HCT116 (cell line): ENCODE measurements around the gene LMAN1L. TPM values are rescaled to one million over a fixed set of nuclear protein-coding genes. Genes with fewer than 3 reads are reported as not detected.
A peak's percentile ranks its signal among the peaks of the same experiment; 100 is the strongest.
"Not testable (repeated sequence)": the region's sequence is repeated elsewhere in the genome, so short reads cannot be mapped to it uniquely, and the experiment has no call there.

Source experiments
- ATAC-seq: fragments of 200-7000 bp; cut with Tn5 transposase; 2 replicates; pipeline ENCODE4 v1.9.1; 2020; ENCODE audit warnings: mild to moderate bottlenecking, moderate library complexity
- BruUV-seq: library from RNA; stranded (reverse); fragments of 400-500 nt; replicated peaks from 2 replicates; lab custom pipeline; 2021; lab: Mats Ljungman, UMichigan
- CTCF ChIA-PET: fragments of 300-600 bp; sonication (Branson Sonifier 250); formaldehyde crosslinking; loops from one replicate; lab custom pipeline; 2021; ENCODE audit warnings: antibody characterized with exemption; lab: Charles Lee
- POLR2A ChIA-PET: fragments of 300-600, 350-600 bp; sonication (Branson Sonifier 250); formaldehyde crosslinking; loops from one replicate; lab custom pipeline; 2021; ENCODE audit warnings: antibody characterized with exemption; lab: Charles Lee
- RAD21 ChIA-PET, 2 experiments: fragments of 300-600 bp; sonication (Branson Sonifier 250); formaldehyde crosslinking; loops; one replicate each; lab custom pipeline; 2023; ENCODE audit warnings: low total read pairs in 2 of 2; ENCODE audit not compliant: uncharacterized antibody in 2 of 2, unreplicated experiment in 2 of 2, low non-redundant PET in 1 of 2; lab: Charles Lee
- DNase-seq: peaks from one replicate; pipeline ENCODE4 v3.0.0-alpha.2; 2010; ENCODE audit warnings: low read depth, low spot score
- H2AFZ ChIP-seq: fragments of 200-600 bp; shearing (Covaris generic), sonication (generic); 2 replicates; pipeline ENCODE4 v1.6.1; 2017; ENCODE audit warnings: low read depth, mixed run types, mixed read lengths, antibody characterized with exemption, low read length; ENCODE audit not compliant: poor library complexity, severe bottlenecking
- H3K27ac ChIP-seq: 2 replicates; pipeline ENCODE4 v1.5.1; 2012; ENCODE audit warnings: low read depth, low read length
- H3K27me3 ChIP-seq: fragments of 200-600 bp; sonication (generic); 2 replicates; pipeline ENCODE4 v1.6.1; 2016; ENCODE audit warnings: mixed run types, low read length, mixed read lengths; ENCODE audit not compliant: insufficient read depth
- H3K36me3 ChIP-seq, 2 experiments: fragments of 200-500 bp in 1 of 2; fragments of 200-600 bp in 1 of 2; sonication (Bioruptor generic) in 1 of 2; sonication (generic) in 1 of 2; 2 replicates each; pipeline versions ENCODE4 v1.5.1 to v1.6.1; 2014 to 2016; ENCODE audit warnings: low read length in 2 of 2, inconsistent platforms in 1 of 2, mixed read lengths in 1 of 2, mixed run types in 1 of 2; ENCODE audit not compliant: insufficient read depth in 2 of 2, control insufficient read depth in 1 of 2
- H3K4me1 ChIP-seq, 2 experiments: fragments of 200-600 bp in 1 of 2; sonication (generic) in 1 of 2; 2 replicates each; pipeline versions ENCODE4 v1.5.1 to v1.6.1; 2012 to 2017; ENCODE audit warnings: low read length in 2 of 2, inconsistent platforms in 1 of 2, mild to moderate bottlenecking in 1 of 2, mixed read lengths in 1 of 2, mixed run types in 1 of 2, moderate library complexity in 1 of 2; ENCODE audit not compliant: insufficient read depth in 2 of 2, control insufficient read depth in 1 of 2
- H3K4me2 ChIP-seq: fragments of 200-600 bp; sonication (generic); 2 replicates; pipeline ENCODE4 v1.6.1; 2017; ENCODE audit warnings: mixed run types, low read length, mixed read lengths
- H3K4me3 ChIP-seq, 2 experiments: fragments of 200-600 bp in 1 of 2; sonication (generic) in 1 of 2; replicated peaks in 1 of 2; 2 replicates each; pipeline ENCODE4 v1.5.1; 2011 to 2016; ENCODE audit warnings: low read length in 2 of 2, control low read depth in 1 of 2, low read depth in 1 of 2, mild to moderate bottlenecking in 1 of 2, mixed read lengths in 1 of 2, mixed run types in 1 of 2
- H3K79me2 ChIP-seq: fragments of 200-600 bp; sonication (generic); 2 replicates; pipeline ENCODE4 v1.6.1; 2017; ENCODE audit warnings: mild to moderate bottlenecking, mixed run types, low read length, moderate library complexity, mixed read lengths; ENCODE audit not compliant: insufficient read depth
- H3K9ac ChIP-seq: fragments of 200-600 bp; sonication (generic); 2 replicates; pipeline ENCODE4 v1.6.1; 2016; ENCODE audit warnings: low read length, mixed read lengths
- H3K9me2 ChIP-seq: fragments of 200-600 bp; sonication (generic), shearing (Covaris generic); 2 replicates; pipeline ENCODE4 v1.6.1; 2017; ENCODE audit warnings: mixed run types, mild to moderate bottlenecking, moderate library complexity; ENCODE audit not compliant: insufficient read depth
- H3K9me3 ChIP-seq, 2 experiments: fragments of 200-500 bp in 1 of 2; fragments of 200-600 bp in 1 of 2; sonication (Bioruptor generic) in 1 of 2; sonication (generic) in 1 of 2; 2 replicates each; pipeline ENCODE4 v1.6.1; 2014 to 2017; ENCODE audit warnings: low read length in 2 of 2, mixed read lengths in 2 of 2, inconsistent platforms in 1 of 2, low read depth in 1 of 2, mild to moderate bottlenecking in 1 of 2, mixed run types in 1 of 2, moderate library complexity in 1 of 2; ENCODE audit not compliant: control insufficient read depth in 1 of 2, insufficient read depth in 1 of 2
- H4K20me1 ChIP-seq: fragments of 200-600 bp; sonication (generic), shearing (Covaris generic); 2 replicates; pipeline ENCODE4 v1.6.1; 2017; ENCODE audit warnings: mixed run types, mild to moderate bottlenecking, moderate library complexity; ENCODE audit not compliant: insufficient read depth
- CBX3 ChIP-seq: IDR thresholded peaks from 2 replicates; pipeline ENCODE4 v1.6.1; 2012; ENCODE audit warnings: low read depth
- RAD21 ChIP-seq: IDR thresholded peaks from 2 replicates; pipeline ENCODE4 v1.6.1; 2012; ENCODE audit warnings: low read depth, mild to moderate bottlenecking
- ZBTB33 ChIP-seq: IDR thresholded peaks from 2 replicates; pipeline ENCODE4 v1.6.1; 2011; ENCODE audit warnings: mild to moderate bottlenecking, low read length, moderate library complexity; ENCODE audit not compliant: insufficient replicate concordance; ENCODE audit errors: extremely low read depth
- ZFX ChIP-seq: fragments of 450-650 bp; IDR thresholded peaks from 2 replicates; pipeline ENCODE4 v1.6.1; 2017
- intact Hi-C: fragments of 100-400 bp; cut with micrococcal nuclease; formaldehyde crosslinking; loops from 2 replicates; pipeline ENCODE4 v1.10.0; 2022
- total RNA-seq: library from RNA; stranded (reverse); gene quantifications from one replicate; pipeline ENCODE4 v1.2.1, GENCODE V29; 2021; ENCODE audit not compliant: unreplicated experiment

LMAN1L gene
- total RNA-seq, 1 experiment from 2014 or later, result 0.17 TPM

- peaks cover 84% of the 10 kb centered on the region for H3K79me2 ChIP-seq
- H3K9me2 ChIP-seq, ATAC-seq, H3K36me3 ChIP-seq, H3K27me3 ChIP-seq, H4K20me1 ChIP-seq, H3K4me3 ChIP-seq, POLR2A ChIA-PET, H2AFZ ChIP-seq, H3K9ac ChIP-seq, H3K27ac ChIP-seq, RAD21 ChIA-PET, H3K9me3 ChIP-seq, H3K4me2 ChIP-seq, DNase-seq: not testable (repeated sequence)
- CTCF ChIA-PET, result interaction anchor here (2.7 kb wide), 1 partner anchor 14 kb away, joined by 12 read pairs; no protein-coding TSS in a partner anchor
- H3K4me1 ChIP-seq, result peaks cover 25 to 49% of the 10 kb centered on the region in 2 experiments
- intact Hi-C loops, result loop anchor here (10.0 kb wide), 1 partner anchor 419 kb away; the partner anchor contains the start of gene C15orf39
- TSS peak; percentile 28 for BruUV-seq
These were observed 26.6 kb upstream of the LMAN1L start for GRCh38 chr15:74786081-74786480.

- Histone ChIP-seq H3K27me3 (no peaks in the 10 kb centered on the region), H3K36me3 (peaks cover 0 to 5% of the 10 kb centered on the region in 2 experiments; a peak in 3 of 4 replicates), H3K4me2 (no peak overlapping the region), H3K9me3 (no peaks in the 10 kb centered on the region), H3K27ac (no peak overlapping the region), H4K20me1 (peaks cover 7% of the 10 kb centered on the region; the same call in 1 of the 2 replicates), H2AFZ (no peak overlapping the region), H3K9ac (no peak overlapping the region), H3K9me2 (no peaks in the 10 kb centered on the region), H3K4me3 (no peak overlapping the region), H3K4me1 (peaks cover 20 to 43% of the 10 kb centered on the region in 2 experiments), H3K79me2 (peaks cover 90% of the 10 kb centered on the region)
- RAD21 ChIA-PET, result no interaction called here
- intact Hi-C loops, result loop anchor here (10.0 kb wide), 1 partner anchor 418 kb away; the partner anchor contains the start of gene C15orf39
- CTCF ChIA-PET, result interaction anchor here (1.4 to 2.7 kb wide), 4 partner anchors 8 to 18 kb away, joined by 3 to 12 read pairs (median 6); no protein-coding TSS in a partner anchor
- POLR2A ChIA-PET, result no interaction called here
- TF ChIP-seq ZBTB33 (no peak), ZFX (no peak), RAD21 (no peak), CBX3 (no peak)
- no peak for ATAC-seq
- BruUV-seq, result no TSS peak
- no peak for DNase-seq
These were observed 26.0 kb upstream of the LMAN1L start for GRCh38 chr15:74786551-74787165.
